Activated naive CD4-positive, alpha-beta T cell (primary cell): ENCODE data around the gene ZDHHC9.

Experiments
- DNase-seq, 4 experiments: peaks; one replicate each; lab custom pipeline; 2025; lab: John Stamatoyannopoulos, UW

The ZDHHC9 gene

DNA sequence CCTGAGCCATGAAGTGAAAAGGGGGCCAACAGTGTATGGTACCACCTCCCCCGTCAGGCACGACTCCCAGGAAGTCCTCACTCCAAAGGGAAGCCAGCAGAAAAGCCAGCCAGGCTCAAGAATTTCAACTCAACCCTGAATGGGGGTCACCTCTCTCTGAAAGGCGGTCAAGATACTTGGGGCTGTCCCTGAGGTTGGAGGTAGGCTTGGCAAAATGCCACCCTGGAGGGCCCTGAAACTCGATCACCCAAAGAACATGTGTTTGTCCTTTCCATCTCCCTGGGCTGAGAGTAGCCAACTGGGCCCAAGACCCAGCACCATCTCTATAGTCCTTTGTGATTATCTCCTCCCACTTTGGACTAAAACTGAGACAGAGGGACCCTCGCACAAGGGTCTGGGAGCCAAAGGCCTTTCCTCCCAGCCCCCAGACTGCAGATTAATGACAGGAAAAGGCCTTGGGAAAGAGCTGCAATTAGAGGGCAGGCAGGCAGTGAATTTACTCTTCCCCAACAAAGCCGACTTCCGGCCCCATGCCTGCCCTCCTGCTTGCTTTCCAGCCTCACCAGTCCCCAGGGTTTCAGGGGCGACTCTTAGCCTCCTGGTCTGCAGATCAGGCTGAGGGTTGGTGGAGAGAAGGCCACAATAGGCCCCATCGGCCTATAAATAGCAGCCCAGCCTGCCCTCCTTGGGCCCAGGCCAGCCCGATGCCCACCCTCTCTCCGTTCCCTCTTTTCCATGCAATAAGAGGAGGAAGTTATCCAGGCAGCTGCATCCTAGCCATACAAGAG is 58.3 kb downstream of the ZDHHC9 start:
- DNase-seq = no peak

DNA sequence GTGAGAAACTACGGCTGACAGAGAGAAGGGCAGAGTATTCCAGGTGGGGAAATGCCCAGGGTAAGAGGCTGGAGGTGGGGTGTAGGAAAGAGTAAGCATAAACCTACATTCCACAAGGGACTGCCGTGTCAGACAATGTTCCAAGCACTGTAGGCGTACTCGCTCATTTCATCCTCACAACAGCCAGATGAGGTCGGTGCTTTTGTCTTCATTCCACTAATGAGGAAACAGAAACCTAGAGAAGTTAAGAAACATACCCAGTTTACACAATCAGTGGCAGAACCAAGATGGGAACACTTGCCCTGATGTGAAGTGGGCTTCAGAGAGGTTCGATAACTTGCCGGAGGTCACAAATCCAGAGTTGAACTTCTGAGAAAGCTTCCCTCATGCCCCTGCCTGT is 59.3 kb downstream of the ZDHHC9 start:
- no peak for DNase-seq

DNA sequence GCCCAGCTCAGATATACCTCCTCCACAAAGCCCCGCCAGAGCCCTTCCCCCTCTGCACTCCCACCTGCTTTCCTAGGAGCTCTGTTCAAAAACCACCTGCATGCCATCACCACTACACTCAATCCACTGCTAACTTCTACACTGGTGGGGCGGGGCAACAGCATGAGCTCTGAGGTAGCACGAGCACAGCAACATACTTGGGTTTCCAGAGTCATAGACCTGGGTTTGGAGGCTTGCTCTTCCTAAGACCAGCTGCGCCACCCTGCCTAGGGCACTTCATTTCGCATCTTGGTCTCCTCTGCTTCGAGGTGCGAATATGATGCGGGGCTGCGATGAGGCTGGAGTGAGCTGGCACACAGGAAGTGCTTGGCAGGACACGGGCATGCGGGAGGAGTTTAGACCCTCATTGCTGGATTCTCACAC is 60.4 kb downstream of the ZDHHC9 start:
- DNase-seq = no peak

DNA sequence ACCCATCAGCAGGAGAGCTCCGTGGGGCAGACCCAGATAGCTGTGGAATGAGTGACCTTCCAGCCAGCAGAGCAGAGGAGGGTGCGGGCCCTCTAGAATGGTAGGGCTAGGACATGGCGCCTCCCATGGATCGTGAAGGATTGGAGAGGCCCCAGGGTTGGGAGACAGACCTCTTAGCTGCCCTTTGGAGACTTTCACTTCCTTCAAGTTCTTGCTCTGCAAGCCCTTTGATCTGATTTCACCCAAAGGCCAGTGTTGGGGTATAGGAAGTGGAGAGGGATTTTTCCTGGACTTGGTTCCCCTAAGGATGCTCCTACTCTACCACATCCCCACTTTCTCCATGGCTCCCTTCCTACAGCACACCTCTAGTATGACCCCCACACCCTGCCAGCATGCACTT is 61.0 kb downstream of the ZDHHC9 start:
- no peak for DNase-seq

DNA sequence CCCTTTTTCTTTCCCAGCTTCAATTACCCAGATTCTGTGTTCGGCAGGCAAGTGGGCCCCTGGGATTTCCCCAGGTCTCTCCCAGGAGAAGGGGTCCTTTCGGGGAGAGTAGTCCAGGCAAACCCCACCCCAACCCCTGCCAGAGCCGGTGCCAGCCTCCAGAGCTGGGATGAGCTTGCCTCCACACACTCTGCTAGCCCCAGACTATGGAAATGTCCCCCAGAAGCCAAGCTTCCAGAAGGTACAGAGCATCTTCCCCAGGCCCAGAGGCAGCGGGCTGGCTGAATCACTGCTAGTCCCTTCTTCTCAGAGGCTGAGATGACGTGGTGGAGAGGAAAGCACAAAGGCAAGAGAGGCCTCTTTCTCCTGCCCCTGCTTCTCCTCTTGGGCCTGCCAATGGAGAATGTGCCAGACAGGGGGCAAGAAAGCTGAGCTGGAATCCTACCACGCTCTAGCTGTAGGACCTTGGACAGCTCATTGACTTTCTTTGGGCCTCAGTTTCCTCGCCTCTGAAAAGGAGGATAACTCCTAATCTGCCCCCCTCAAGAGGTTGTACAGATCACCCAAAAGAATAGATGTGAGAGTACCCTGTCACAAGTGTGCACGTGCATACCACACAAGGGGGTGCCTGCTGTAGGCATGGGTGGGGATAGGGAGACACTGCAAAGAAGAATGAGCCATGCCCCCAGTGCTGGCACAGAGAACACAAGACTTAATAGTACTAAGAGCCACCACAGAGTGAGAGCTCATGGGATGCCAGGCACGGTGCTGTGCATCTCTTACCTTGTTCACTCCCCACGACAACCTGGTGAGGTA is 61.8 kb downstream of the ZDHHC9 start:
- DNase-seq = no peak

DNA sequence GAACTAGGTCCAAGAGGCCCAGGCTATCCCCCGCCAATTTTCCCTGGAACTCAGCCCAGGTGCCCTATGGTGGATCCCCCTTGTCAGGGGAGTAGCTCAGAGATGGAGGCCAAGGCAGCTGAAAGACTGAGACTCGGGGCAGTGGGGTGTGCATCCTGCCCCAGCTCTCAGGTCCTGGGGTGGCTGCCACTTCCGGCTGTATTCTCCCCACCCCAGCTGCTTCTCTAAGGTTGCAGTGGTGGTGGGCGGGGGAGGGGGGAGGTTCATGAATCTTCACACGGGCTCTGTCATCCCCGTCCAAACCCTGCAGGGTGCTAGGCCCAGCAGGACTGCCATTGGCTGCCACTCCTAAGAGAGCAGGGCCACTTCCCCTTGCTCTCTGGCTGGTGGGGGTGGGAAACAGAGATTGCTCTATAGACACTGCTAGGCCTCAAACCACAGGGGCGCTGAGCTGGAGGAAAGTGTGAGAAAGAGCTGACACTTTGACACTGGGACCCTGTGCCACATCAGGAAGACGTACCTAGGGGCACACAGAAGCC is 62.5 kb downstream of the ZDHHC9 start:
- peak; percentile 19 to 74 (median 46) for DNase-seq

DNA sequence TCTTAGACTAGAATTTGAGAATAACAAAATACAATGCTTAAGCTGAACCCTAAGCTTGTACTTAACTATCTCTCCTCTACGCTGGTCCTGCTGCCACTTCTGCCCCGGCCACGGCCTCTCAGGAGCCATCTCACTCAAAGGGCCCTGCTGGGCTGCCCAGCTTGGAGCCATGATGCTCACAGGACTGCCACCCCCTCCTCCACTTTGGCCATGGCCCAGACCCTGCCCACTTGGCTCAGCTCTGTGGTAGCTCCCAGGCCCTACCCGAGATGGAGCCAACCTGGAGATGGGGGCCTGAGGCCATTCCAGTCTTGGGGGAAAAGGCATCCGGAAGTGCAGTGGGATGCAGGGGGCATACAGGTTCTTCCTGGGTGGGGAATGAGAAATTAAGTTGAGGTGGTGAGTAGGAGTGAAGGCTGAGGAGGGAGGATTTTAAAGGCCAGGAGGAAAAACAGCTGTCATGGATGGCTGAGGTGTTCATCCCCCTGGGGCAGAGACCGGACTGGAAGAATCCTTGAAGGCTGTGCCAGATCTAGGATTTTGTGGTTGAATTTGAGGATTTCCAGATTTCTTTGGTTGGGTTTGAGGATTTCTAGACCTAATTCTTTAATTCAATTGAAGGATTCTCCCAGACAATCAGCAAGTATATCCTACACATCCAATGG is 63.1 kb downstream of the ZDHHC9 start:
- no peak for DNase-seq

DNA sequence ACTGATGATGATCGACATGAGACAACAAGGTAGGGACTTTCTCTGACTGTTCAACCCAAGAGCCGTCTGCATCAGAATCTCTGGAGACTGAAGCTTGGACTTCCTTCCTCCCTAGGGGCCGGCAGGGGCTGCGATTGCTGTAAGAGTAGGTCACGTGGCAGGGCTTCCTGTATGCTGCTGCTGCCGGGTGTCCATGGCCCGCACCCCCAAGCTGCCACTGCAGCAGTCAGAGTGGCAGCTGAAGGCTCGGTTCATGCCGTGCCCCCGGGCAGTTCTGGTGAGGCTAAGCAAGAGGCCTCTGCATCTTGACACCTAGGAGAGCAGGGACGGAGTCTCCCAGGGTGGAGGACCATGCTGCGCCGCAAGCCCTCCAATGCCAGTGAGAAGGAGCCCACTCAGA is 63.9 kb downstream of the ZDHHC9 start, which contains the start of gene SASH3:
Gene SASH3, plus strand, starts transcription at position 203 of the 400 bp plus-strand sequence. Its CDS starts 149 bp downstream, at position 352.
- DNase-seq = peak in 2 of 4 experiments; percentile 32 to 44

DNA sequence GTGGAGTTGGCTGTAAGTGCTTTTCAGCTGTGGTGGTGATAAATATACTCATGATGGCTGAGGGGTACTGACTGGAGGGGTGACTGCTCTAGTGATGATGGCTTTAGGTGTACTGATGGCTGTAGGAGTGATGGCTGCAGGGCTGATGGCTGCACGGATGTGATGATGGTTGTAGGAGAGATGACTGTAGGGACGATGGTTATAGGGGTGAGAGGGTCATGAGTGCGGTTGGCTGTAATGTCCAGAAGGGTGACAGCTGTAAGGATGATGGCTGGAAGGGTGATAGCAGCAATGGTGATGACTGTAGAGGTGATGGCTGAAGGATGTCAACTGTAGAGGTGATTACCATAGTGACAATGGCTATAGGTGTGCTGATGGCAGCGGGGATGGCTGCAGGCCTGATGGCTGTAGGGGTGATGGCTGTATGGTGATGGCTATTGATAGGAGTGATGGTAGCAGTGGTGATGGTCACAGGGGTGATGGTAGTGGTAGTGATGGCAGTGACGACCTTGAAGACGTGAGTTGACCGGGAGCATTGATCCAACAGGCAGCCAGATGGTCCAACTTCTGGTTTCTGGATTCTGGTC is 64.5 kb downstream of the ZDHHC9 start:
- DNase-seq = no peak

DNA sequence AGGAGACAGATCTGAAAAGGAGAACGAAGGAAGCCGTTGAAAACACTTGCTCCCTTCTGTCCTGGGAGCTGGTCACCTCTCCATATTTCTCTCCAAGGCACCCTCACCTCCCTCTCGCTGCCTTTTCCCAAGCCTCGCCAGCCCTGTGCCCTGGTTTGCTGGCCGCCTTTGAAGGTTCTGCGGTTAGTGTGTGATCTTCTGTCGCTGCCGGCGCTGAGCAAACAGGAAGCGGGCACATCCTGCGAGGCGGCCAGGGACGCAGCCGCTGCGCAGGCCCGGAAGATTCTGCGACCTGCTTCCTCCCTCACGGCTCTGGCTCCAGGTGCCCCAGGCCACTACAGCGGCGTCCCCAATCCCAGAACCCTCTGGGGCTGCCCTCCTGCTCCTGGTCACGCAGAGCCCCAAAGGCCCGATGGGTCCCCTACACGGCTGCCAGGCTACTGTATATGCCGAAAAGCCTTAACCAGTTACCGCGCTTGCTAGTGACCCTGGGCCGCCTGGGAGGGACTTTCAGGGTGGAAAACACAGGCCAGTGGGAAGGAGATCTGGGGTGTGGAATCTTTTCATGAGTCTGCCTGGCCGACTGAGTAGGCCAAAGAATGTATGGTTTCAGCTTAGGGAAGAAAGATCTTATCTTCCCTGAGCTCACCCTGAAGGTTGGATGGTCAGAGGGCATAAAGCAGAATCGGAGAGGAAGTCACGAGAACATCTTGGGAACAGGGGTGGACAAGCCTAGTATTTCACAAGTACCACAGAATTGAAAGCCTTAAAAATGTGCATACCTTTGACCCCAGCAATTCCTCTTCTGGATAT is 66.3 kb downstream of the ZDHHC9 start:
- peak; percentile 5 to 68 (median 30) for DNase-seq

DNA sequence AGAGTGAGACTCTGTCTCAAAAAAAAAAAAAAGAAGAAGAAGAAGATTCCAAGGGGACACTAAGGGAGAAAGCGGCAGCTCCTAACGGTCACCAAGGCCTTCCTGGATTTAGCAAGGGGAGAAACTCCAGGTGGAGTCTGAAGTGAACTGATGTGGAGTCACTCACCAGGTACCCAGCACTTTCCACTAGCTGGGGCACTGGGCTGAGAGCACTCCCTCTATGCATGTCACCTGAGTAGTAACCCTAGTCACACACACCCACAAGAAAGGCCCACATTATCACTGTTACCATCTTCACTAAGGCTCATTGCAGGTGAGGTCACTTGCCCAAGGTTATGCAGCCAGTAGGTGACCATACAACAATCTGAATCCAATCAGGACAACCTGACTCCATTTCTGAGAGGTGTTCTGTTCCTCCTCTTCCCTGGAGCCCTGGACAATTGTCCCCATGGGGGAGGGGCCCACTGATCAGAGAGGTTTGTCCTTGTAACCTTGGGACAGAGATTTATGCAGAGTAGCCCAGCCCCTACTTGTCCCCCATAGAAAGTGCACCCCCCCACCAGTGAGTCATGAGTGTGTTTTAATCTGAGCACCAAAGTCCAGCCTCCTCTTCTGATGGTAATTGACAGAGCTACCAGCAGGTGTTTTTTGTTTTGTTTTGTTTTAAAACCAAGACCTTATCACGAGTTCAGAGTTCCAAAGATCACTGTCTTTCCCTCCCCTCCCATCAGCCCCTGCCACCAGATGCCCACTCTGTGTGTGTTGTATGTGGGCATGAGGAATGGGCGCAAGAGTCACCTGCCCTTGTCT is 69.8 kb downstream of the ZDHHC9 start:
- DNase-seq = no peak

DNA sequence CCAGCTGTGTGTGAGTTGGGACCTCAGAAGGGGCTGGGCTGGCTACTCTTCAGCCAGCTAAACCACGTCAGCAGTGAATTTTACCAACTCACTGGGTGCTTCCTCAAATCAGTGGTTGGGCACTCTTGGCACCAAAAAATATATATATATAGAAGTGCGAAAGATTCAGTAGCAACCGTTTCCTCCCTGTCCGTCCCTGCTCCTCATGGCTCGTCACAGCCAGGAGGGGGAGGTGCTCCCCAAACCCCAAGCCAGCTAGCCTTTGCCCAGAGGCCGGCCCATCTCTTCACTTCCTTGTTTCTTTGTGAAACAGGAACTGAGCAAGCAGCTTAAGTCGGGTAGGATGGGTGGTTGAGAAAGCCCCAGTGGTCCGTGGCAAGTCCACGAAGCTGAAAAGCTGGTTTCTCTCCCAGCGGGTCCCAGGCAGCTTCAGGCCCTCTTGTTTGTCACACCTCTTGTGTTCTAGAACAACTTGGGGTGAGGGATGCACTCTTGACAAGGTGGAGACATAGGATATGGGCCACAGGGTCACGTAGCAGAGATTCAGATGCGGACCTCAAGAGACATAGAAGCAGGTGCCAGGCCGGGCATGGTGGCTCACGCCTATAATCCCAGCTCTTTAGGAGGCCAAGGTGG is 70.8 kb downstream of the ZDHHC9 start:
- DNase-seq = no peak

DNA sequence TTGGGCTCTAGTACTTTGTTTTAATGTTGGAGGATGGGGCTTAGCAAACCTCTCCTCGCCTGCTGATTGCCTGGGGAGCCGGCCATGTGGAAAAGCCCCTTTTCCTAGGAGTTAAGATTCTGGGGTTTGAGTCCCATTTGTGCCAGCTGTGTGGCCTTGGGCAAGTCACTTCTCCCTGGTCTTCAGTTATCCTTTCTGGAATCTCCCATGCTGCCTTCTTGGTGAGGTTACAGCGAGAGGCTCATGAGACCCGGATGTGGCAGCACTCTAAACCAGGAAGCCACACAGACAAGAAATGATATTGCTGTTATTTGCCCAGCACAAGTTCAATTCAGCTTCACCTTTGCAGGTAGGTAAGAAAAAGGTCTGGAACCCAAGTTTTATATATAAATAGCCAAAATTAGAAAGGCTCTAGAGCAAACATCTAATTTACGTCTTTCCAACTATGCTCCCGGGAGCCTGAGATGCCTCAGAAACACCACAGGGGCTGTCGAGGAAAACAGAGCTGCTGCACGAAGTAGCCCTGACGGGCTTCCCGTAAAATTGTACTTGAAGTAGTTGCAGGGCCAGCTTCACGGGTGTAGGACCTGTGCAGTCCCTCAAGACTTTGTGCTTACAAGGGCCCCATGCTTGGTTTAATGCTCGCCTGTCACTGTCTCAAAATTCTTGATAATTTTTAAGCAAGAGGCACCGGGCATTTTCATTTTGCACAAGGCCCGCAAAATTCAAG is 72.3 kb downstream of the ZDHHC9 start:
- DNase-seq = no peak

DNA sequence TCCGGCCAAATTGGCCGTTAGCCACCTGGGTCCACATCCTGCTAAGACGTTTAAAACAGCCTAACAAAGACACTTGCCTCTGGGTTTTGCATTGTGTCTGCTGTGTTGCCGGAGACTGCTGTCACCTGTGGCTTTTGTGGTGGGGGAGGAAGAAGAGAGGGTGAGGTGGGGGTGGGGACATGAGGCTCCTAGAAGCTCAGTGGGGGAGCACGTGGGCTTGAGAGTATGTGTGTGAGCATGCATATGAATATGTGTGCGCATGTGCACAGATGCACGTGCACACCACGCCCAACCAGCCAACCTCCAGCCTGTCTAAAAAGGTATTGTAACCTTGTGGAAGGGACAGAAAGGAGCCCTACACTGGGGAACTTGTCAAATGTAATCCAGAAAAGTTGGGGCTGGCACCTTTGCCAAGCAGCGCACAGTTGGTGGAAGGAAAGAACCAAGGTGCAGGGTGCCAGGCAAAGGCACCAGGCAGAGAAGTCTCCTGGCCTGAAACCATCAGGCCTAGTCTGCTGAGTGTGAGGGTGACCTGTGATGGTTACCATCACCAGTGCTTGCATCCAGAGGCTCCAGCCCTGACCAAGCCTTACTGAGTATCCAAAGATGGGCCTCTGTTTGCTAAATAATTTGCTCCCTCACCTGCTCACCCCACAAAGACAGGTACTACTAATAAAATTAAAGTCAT is 74.1 kb downstream of the ZDHHC9 start:
- DNase-seq = peak in 3 of 4 experiments; percentile 11 to 64 (median 51)

DNA sequence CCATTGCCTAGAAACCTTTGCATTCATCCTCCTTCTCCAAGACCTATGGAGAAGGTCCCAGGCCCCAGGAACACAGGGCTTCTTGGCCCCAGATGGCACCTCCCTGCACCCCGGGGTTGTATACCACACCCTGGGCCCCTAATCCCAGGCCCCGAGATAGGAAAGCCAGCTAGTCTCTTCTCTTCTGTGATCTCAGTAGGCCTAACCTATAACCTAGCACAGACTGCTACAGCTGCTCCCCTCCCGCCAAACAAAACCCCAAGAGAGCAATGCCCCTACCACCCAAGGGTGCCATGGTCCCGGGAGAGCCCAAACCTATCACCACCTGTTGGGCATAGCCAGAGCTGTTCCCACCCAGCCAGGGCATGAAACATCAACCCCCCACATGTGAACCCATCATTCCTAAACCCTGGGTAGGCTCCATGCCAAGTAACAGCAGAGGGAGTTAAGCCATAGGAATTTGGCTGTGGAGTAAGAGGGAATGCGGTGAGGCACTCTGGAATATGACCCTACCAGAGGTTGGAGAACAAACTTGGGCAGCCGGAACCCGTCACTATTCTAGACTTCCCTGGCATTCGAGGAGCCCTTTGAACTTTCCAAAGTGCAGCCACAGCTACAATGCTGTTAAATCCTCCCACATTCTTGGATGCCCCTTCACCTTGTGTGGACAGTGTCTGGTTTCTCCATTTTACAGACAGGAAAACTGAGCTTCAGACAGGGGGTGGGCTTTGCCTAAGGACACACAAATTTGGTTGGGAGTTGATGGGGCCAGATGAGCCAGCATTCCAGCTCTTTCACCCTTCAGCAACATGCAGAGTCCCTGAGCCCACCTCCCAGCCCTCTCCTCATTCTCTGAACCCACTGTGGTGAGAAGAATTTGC is 74.9 kb downstream of the ZDHHC9 start:
- DNase-seq = no peak

DNA sequence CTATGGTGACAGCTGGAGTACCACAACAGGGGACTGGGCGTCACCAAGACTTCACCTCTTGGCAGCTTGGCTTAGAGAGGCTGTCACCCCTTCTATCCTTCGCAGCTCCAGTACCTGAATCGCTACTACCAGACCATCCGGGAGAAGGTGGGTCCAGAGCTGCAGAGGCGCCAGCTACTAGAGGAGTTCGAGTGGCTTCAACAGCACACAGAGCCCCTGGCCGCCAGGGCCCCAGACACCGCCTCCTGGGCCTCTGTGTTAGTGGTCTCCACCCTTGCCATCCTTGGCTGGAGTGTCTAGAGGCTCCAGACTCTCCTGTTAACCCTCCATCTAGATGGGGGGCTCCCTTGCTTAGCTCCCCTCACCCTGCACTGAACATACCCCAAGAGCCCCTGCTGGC is 75.5 kb downstream of the ZDHHC9 start:
- DNase-seq = no peak

DNA sequence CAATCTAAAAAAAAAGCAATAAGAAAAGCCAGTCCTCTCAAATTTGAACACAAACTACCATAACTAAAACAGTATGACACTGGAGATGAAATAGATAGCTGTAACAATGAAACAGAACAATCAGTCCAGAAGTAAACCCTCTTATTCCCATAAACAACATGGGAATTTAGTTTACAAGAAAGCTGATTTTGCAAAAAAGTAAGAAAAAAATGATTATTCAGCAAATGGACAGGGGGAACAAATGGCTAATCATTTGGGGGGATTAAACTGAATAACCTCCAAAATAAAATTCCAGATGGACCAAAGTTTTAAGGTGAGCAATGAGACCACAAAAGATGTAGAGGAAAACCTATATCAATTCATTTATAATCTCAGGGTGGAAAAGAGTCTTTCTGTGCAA is 80.0 kb downstream of the ZDHHC9 start:
- DNase-seq = no peak
